GOT3 (cell line): ENCODE data around the gene SLC2A4RG.

Source experiments
- DNase-seq: peaks from one replicate; lab custom pipeline; 2025; ENCODE audit warnings: mixed read lengths; lab: John Stamatoyannopoulos, UW

Gene SLC2A4RG

DNA sequence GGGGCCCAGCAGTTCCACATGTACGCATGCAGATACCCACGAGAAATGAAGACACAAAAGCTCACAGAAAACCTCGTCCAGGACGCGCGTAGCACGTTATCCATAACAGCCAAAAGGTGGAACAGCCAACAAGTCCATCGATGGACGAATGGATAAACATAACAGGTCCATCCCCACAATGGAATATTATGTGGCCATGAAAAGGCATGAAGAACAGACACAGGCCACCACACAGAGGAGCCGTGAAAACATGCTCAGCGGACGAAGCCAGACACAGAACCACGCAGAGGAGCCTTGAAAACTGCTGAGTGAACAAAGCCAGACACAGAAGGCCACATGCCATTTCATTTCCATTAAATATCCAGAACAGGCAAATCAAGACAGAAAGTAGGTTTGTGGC, 38.0 kb downstream of the SLC2A4RG start:
- DNase-seq, result no peak

DNA sequence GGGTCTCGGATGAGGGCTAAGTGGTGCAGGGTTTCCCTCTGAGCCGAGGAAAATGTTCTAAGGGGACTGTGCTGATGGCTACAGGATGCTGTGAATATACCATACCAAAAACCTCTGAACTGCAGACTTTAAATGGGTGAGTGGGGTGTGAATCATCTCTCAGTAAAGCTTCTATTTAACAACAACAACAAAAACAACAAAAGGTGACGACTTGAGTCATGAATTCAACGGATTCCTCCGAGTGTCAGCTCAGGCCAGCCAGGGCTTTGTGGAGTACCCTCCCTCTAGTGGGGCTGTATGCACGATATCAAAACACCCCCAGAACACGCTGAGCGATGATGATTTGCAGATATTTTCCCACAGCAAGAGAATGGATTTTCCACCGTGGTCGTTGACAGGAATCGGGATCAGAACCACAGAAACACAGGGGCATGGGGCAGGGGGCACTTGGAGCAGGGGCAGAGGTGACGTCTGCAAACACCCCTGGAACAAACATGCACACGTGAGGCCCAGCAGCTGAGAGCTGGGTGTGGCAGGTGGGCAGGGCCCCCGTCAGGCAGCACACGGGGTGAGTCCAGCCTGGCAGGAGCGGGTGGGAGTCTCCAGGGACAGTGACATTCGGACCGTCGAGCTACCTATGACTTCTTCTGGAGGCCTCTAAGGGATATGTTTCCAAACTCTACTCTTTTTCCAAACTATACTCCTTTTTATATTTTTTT, 38.6 kb downstream of the SLC2A4RG start:
- DNase-seq, result no peak

DNA sequence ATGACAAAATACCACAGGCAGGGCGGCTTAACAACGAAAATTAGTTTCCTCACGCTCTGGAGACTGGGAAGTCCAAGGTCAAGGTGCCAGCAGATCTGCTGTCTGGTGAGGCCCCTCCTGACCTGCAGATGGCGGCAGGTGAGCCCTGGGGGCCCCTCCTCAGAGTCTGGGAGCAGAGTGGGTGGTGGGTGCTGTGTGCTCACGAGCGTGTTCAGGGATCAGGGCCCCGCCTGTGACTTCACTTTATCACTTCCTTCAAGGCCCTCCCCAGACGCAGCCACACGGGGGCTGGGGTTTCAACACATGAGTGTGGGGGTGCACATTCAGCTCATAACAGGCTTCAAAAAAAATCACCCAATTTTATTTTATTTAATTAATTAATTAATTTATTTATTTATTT, 39.3 kb downstream of the SLC2A4RG start:
- no peak for DNase-seq

DNA sequence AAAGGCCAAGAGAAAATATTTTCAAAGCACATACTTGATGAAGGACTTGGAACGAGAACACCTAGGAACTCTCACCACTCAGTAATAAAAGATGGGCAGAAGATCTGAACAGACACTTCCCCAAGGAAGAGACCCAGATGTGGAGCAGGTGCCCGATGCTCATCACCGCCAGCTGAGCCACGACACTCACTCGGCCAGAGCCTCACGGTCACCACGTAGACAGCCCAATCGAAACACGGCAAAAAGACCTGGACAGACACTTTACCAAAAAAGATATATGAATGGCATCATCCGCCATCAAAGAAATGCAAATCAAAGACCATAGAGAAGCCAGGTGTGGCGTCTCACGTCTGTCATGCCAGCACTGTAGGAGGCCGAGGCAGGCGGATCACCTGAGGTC, 41.6 kb downstream of the SLC2A4RG start:
- DNase-seq, result no peak

DNA sequence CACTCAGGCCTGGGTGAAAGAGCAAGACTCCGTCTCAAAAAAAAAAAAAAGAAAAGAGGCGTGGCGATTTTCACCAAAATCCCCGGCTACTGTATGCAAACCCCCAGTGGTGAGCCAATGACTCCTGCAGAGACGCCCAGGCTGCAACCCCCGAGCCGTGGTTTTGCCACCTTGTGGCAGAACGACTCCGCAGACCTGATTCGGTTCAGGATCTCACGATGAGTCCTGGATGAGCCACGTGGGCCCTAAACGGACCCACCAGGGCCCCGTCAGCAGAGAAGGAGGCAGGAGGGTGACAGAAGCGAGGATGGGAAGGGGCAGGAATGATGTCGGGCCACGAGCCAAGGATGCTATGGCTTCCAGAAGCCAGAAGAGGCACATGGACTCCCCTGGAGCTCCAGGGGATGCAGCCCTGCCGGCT, 42.5 kb downstream of the SLC2A4RG start:
- no peak for DNase-seq

DNA sequence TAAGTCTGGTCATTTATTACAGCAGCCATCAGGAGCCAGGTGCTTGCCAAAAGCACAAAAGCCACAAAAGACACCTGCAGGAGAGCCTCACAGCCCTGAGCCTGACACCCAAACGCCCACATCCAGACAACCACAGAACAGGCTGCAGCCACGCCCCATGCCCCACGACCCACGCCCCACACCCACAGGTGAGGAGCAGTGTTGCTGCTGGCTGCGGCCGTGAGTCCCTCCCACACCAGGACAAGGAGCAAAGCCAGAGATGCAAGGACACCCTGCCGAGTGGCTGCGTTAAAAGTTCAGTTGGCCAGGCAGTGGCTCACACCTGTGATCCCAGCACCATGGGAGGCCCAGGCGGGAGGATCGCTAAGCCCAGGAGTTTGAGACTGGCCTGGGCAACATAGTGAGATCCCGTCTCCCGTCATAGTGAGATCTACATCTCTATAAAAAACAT, 43.0 kb downstream of the SLC2A4RG start:
- no peak for DNase-seq

DNA sequence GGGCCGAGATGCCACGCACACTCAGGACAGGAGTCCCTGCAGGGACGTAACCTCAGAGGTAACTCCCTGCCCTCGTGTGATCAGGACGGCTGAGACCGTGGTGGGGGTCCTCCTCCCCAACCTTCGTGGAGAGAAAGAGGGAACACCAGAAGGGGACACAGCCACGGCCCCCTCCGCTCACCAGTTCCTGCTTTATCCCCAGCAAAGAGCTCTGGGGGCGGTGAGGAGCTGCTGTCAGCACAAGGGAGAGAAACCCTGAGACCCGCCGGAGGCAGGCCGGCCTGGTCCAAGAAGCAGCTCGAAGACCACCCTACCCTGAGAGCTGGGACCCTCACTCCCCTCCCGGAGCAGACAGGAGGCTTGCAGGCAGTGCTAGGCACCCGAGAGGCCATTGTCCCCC, 44.4 kb downstream of the SLC2A4RG start:
- no peak for DNase-seq

DNA sequence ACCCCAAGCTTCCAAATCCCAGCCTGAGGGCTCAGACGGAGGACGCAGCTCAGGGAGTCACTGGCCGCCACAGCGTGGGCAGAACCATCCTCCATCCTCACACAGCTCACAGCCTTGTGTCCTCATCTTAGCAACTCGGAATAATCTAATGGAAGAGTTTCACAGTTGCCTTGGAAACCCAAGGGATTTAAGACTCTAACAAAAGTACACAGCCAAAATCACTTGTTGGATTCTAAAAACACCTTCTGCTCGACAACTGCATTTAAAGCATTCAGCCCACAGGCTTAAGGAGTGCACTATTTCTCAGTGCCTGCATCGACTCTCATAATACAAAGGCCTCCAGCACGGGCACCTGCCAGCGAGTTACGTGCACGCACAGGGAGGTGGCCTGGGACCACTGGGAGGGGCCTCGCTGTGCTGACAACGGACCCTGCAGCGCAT, 46.1 kb downstream of the SLC2A4RG start:
- DNase-seq, result no peak

DNA sequence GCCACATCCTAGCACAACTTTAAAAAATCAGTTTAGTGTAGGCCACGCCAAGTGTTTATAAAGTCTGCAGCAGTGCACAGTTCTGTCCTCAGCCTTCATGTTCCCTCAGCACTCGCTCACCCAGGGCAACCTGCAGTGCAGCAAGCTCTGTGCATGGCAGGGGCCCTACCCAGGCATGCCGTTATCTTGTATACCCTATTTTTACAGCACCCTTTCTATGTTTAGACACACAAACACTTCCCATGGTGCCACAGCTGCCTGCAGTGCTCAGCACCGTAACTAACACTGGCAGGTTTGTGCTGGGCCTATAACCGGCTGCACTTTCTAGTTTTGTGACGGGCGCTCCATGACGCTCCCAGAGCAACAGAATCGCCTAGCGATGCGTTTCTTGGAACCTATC, 47.7 kb downstream of the SLC2A4RG start:
- DNase-seq, result no peak

DNA sequence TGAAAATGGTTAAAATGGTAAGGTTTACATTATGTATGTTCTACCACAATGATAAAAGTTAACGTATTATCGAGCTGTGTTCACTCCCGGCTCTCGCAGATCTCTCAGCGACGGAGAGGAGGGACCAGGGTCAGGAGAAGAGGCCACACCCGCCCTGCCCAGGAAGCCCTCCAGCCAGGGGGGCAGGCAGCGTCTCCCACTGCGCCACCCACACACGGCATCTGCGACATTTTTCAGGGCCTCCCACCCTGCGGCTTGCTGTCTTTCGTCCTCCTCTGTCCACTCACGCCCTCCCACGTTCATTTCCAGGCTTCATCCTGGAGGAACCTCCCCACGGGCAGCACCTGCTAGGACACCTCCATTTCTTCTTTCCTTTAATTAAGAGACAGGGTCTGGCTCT, 48.2 kb downstream of the SLC2A4RG start:
- no peak for DNase-seq

DNA sequence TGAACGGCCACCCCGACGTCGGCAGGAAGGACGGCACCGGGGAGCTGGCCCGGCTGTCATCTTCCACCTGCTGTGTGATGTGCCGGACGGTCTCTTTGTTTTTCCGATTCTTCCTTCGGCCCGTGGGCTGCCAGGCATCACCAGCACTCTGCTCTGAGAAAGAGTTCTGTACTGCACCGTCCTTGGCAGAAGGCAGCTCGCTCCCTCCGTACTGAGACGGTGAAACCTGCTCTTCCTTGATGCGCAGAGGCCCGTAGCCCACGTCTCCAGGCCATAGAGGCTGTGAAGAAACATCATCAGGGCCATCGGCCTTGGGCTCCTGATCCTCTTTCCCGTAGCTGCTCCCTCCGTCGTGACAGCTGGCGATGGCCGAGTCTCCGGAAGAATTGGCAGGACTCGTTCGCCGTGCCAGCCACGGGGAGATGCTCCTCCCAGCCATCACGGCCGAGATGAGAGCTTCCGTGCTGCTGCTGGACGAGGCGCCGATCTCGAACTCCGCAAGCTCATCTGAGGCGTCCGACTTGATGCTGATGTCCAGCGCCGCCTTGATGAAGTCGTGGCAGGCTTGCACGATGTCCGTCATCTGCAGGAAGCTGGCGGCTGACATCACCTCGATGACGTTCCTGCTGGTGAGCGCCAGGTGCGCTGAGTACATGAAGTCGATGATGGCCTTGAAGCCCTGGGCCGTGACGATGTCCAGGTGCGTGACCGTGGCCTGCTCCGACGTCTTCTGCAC, 50.4 kb downstream of the SLC2A4RG start:
- DNase-seq, result no peak

DNA sequence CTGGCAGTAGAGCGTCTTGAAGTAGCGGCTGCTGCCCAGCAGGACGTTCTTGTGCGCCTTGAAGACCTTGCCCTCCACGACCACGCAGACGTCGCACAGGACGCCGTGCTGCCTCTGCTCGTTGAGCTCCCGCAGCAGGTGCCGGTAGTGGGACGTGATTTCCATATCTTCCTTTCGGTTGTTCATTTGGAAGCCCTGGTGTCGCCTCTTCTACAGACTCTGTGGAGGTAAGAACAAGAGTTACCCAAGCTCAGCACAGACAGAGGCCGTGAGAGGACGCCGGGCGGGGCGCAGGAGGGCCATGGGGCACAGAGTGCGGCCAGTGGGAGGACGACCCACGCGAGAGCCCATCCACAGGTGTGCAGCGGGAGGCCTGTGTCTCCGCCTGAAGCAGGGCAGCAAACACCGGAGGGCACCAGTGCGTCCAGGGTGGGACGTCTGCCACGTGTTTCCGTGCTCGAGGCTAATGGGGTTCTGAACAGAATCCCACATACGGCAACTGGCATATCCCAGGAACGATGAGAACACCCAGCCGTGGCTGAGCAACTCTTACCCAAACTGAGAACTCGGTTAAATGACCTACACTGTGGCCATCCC, 51.1 kb downstream of the SLC2A4RG start:
- DNase-seq, result no peak

DNA sequence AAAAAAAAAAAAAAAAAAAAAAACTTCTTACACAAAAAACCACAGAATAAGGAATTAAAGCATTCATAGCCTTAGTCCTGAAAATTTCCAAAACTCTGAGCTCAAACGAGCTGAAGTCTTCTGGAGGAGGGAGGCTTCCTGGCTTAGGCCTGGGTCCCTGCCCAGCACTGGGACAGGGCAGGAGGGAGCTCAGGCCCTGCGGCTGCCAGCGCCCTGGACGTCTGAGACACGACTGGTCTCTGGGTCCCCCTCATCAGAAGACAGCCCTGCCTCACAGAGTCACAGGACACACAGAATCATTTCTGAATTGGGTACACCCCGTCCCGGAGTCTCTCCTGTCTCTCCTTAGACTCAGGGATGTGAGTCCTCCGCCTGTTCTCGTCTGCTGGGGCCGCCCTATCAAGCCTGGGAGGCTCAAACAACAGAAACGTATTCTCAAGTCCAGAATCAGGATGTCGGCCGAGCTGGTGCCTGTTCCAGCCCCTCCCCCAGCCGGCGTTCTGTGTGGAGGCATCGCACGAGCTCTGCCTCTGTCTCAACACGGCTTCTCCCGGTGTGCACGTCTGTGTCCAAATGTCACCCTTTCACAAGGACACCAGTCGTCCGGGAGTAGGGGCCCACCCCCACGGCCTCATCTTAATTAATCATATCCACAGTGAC, 52.1 kb downstream of the SLC2A4RG start:
- DNase-seq, result no peak

DNA sequence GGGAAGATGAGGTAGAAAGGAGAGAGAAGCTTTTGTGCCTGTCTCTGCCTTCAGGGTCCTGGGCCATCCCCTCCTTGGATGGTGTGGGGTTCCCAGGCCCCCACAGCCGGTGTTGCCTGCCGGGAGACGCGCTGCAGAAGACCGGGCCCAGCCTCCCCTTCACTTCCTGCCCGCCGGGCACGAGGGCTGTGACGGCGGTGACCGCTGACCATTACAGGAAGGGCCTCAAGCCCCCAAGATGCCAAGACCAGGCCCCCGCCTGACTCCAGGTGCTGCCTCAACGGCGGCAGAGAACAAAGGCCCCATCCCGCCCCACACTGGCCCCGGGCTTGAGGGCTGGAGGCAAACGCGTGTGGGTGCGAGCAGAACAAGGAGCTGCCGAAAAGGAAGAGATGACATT, 53.3 kb downstream of the SLC2A4RG start:
- no peak for DNase-seq
